Measurements from ENCODE around the gene CRTAC1.

CRTAC1 gene

GRCh38 chr10:97925308-97925938 lies 105.0 kb downstream of the CRTAC1 start:
- H3K4me3 ChIP-seq (ENCODE audit: low read length), result no peak overlapping the region
- no peak for DNase-seq (ENCODE audit: low read depth)
- no peak for TF ChIP-seq CTCF (conservative IDR thresholded peaks at IDR 0.05; ENCODE audit: low read depth, low read length)

- no peak for TF ChIP-seq CTCF (conservative IDR thresholded peaks at IDR 0.05; ENCODE audit: low read depth, low read length)
- DNase-seq (ENCODE audit: low read depth), result no peak
- H3K4me3 ChIP-seq (ENCODE audit: low read length), result no peak overlapping the region
Measured at GRCh38 chr10:97924678-97925077, 105.7 kb downstream of the CRTAC1 start.

GRCh38 chr10:97923476-97923875 lies 106.9 kb downstream of the CRTAC1 start:
- DNase-seq (ENCODE audit: low read depth), result no peak
- TF ChIP-seq CTCF (conservative IDR thresholded peaks at IDR 0.05; ENCODE audit: low read depth, low read length), result no peak
- no peak overlapping the region for H3K4me3 ChIP-seq (ENCODE audit: low read length)

- DNase-seq (ENCODE audit: low read depth), result no peak
- no peak for TF ChIP-seq CTCF (conservative IDR thresholded peaks at IDR 0.05; ENCODE audit: low read depth, low read length)
- H3K4me3 ChIP-seq (ENCODE audit: low read length), result no peak overlapping the region
Measured at GRCh38 chr10:97923057-97923456, 107.4 kb downstream of the CRTAC1 start.

GRCh38 chr10:97922022-97922758 lies 108.2 kb downstream of the CRTAC1 start:
- TF ChIP-seq CTCF (conservative IDR thresholded peaks at IDR 0.05; ENCODE audit: low read depth, low read length), result no peak
- DNase-seq (ENCODE audit: low read depth), result no peak
- no peak overlapping the region for H3K4me3 ChIP-seq (ENCODE audit: low read length)

- DNase-seq (ENCODE audit: low read depth), result no peak
- TF ChIP-seq CTCF (conservative IDR thresholded peaks at IDR 0.05; ENCODE audit: low read depth, low read length), result no peak
- no peak overlapping the region for H3K4me3 ChIP-seq (ENCODE audit: low read length)
Measured at GRCh38 chr10:97921581-97922021, 108.8 kb downstream of the CRTAC1 start.

- H3K4me3 ChIP-seq (ENCODE audit: low read length), result no peak overlapping the region
- no peak for TF ChIP-seq CTCF (conservative IDR thresholded peaks at IDR 0.05; ENCODE audit: low read depth, low read length)
- DNase-seq (ENCODE audit: low read depth), result no peak
Measured at GRCh38 chr10:97920865-97921264, 109.6 kb downstream of the CRTAC1 start.

Data from retinal pigment epithelial cell (primary cell).